RWPE2 (cell line): ENCODE results near the gene PGAP2.

Experiments used
- ATAC-seq: fragments of 200-7000 bp; cut with Tn5 transposase; 3 replicates; pipeline ENCODE4 v1.9.1; 2021; ENCODE audit warnings: low read depth
- DNase-seq: peaks from one replicate; pipeline ENCODE4 v3.0.0-alpha.2; 2020; ENCODE audit warnings: low spot score
- H3K27ac ChIP-seq: fragments of 450-650 bp; 2 replicates; pipeline ENCODE4 v1.5.1; 2017; ENCODE audit warnings: mild to moderate bottlenecking; ENCODE audit not compliant: poor library complexity, severe bottlenecking
- H3K27me3 ChIP-seq: fragments of 250-450 bp; sonication (Bioruptor Pico); 2 replicates; pipeline ENCODE4 v1.5.1; 2021; ENCODE audit warnings: mild to moderate bottlenecking, moderate library complexity; ENCODE audit not compliant: insufficient read depth, poor library complexity, severe bottlenecking
- H3K36me3 ChIP-seq: fragments of 250-450 bp; sonication (Bioruptor Pico); 2 replicates; pipeline ENCODE4 v1.5.1; 2020; ENCODE audit warnings: low read depth, mild to moderate bottlenecking, moderate library complexity
- H3K4me1 ChIP-seq: fragments of 250-450 bp; sonication (Bioruptor Pico); 2 replicates; pipeline ENCODE4 v1.5.1; 2021; ENCODE audit warnings: mild to moderate bottlenecking, moderate library complexity; ENCODE audit not compliant: insufficient read depth, poor library complexity, severe bottlenecking
- H3K4me3 ChIP-seq: fragments of 250-450 bp; sonication (Bioruptor Pico); 2 replicates; pipeline ENCODE4 v1.5.1; 2021; ENCODE audit warnings: mild to moderate bottlenecking, moderate library complexity; ENCODE audit not compliant: severe bottlenecking
- H3K9me3 ChIP-seq: fragments of 250-450 bp; sonication (Bioruptor Pico); 2 replicates; pipeline ENCODE4 v1.5.1; 2021; ENCODE audit warnings: mild to moderate bottlenecking, moderate library complexity; ENCODE audit not compliant: severe bottlenecking
- CTCF ChIP-seq: fragments of 450-650 bp; IDR thresholded peaks from one replicate; pipeline ENCODE4 v1.5.1; 2017; ENCODE audit warnings: mild to moderate bottlenecking, moderate library complexity; ENCODE audit not compliant: poor library complexity, severe bottlenecking

Gene PGAP2

GRCh38 chr11:3831378-3832239 is 23.2 kb downstream of the PGAP2 start:
- TF ChIP-seq CTCF, result no peak
- ATAC-seq, result no peak

GRCh38 chr11:3832816-3833215 is 24.5 kb downstream of the PGAP2 start:
- Histone ChIP-seq H3K4me1 (no peaks in the 10 kb centered on the region), H3K27me3 (no peaks in the 10 kb centered on the region), H3K4me3 (no peak overlapping the region), H3K9me3 (no peaks in the 10 kb centered on the region), H3K36me3 (peaks cover 40% of the 10 kb centered on the region), H3K27ac (no peak overlapping the region)
- no peak for TF ChIP-seq CTCF
- ATAC-seq, result no peak
- no peak for DNase-seq

More at GRCh38 chr11:3831378-3832239, 23.2 kb downstream of the PGAP2 start:
- H3K4me3 ChIP-seq, result no peak overlapping the region
- no peak overlapping the region for H3K27ac ChIP-seq
- no peaks in the 10 kb centered on the region for H3K27me3 ChIP-seq
- DNase-seq, result no peak
- H3K36me3 ChIP-seq, result peaks cover 49% of the 10 kb centered on the region
- no peaks in the 10 kb centered on the region for H3K4me1 ChIP-seq
- no peaks in the 10 kb centered on the region for H3K9me3 ChIP-seq

GRCh38 chr11:3833449-3833848 is 25.1 kb downstream of the PGAP2 start:
- no peak overlapping the region for H3K4me3 ChIP-seq
- H3K4me1 ChIP-seq, result no peaks in the 10 kb centered on the region
- H3K9me3 ChIP-seq, result no peaks in the 10 kb centered on the region
- H3K36me3 ChIP-seq, result peaks cover 45% of the 10 kb centered on the region
- TF ChIP-seq CTCF, result no peak
- DNase-seq (no peak), ATAC-seq (no peak)
- no peaks in the 10 kb centered on the region for H3K27me3 ChIP-seq
- H3K27ac ChIP-seq, result no peak overlapping the region

GRCh38 chr11:3834349-3834663 is 25.9 kb downstream of the PGAP2 start:
- no peak for TF ChIP-seq CTCF
- Histone ChIP-seq H3K9me3 (no peaks in the 10 kb centered on the region), H3K4me3 (no peak overlapping the region), H3K36me3 (peaks cover 48% of the 10 kb centered on the region), H3K27me3 (no peaks in the 10 kb centered on the region), H3K27ac (no peak overlapping the region), H3K4me1 (peaks cover 3% of the 10 kb centered on the region)
- DNase-seq (no peak), ATAC-seq (no peak)
